GM12878 (cell line): ENCODE results near the gene MCF2L2. TPM values are rescaled to one million over a fixed set of nuclear protein-coding genes. Genes with fewer than 3 reads are reported as not detected.

Experiments used
- ATAC-seq: fragments of 200-7000 bp; cut with Tn5 transposase; 3 replicates; pipeline ENCODE4 v1.9.1; 2020; ENCODE audit warnings: mild to moderate bottlenecking, moderate library complexity
- BruUV-seq: library from RNA; stranded (reverse); fragments of 400-500 nt; replicated peaks from 2 replicates; lab custom pipeline; 2021; lab: Mats Ljungman, UMichigan
- CTCF ChIA-PET: fragments of 300-600 bp; sonication (Branson Sonifier 250); formaldehyde crosslinking; extraction: SDS; loops from one replicate; lab custom pipeline; 2021; ENCODE audit warnings: inconsistent platforms; lab: Yijun Ruan, JAX
- POLR2A ChIA-PET: fragments of 350-600 bp; formaldehyde crosslinking; extraction: SDS; loops from one replicate; lab custom pipeline; 2021; ENCODE audit warnings: inconsistent platforms; lab: Charles Lee
- RAD21 ChIA-PET: fragments of 300-600 bp; sonication (Branson Sonifier 250); formaldehyde crosslinking; loops from one replicate; lab custom pipeline; 2023; ENCODE audit warnings: antibody characterized with exemption; ENCODE audit not compliant: unreplicated experiment; lab: Charles Lee
- SMC1A ChIA-PET: fragments of 300-600 bp; sonication (Branson Sonifier 250); formaldehyde crosslinking; loops from one replicate; lab custom pipeline; 2023; ENCODE audit not compliant: unreplicated experiment, uncharacterized antibody; lab: Charles Lee
- DNase-seq: peaks from one replicate; pipeline ENCODE4 v3.0.0-alpha.2; 2011; ENCODE audit warnings: low read depth, low spot score
- FAIRE-seq: peaks from 3 replicates; lab custom pipeline; 2011; peaks lifted over from hg19 to GRCh38; lab: Jason Lieb, UNC
- H2AFZ ChIP-seq: 2 replicates; pipeline ENCODE4 v1.6.0; 2011; ENCODE audit warnings: low read depth, low read length, control low read depth; ENCODE audit not compliant: control insufficient read depth
- H3K27ac ChIP-seq: 2 replicates; pipeline ENCODE4 v1.5.1; 2011; ENCODE audit warnings: control low read depth; ENCODE audit not compliant: control insufficient read depth, insufficient read depth
- H3K27me3 ChIP-seq, 2 experiments: replicated peaks in 1 of 2; 2 replicates each; pipeline versions ENCODE4 v1.6.0 to v1.6.1; 2011; ENCODE audit warnings: low read length in 1 of 2; ENCODE audit not compliant: control insufficient read depth in 2 of 2, insufficient read depth in 2 of 2
- H3K36me3 ChIP-seq, 2 experiments: 2 replicates each; pipeline ENCODE4 v1.5.1; 2011; ENCODE audit warnings: low read length in 1 of 2; ENCODE audit not compliant: control insufficient read depth in 2 of 2, insufficient read depth in 2 of 2
- H3K4me1 ChIP-seq: 2 replicates; pipeline ENCODE4 v1.6.1; 2011; ENCODE audit warnings: mild to moderate bottlenecking, low read length, moderate library complexity, mixed read lengths; ENCODE audit not compliant: control insufficient read depth, insufficient read depth
- H3K4me2 ChIP-seq: 2 replicates; pipeline ENCODE4 v1.6.0; 2011; ENCODE audit warnings: control low read depth; ENCODE audit not compliant: control insufficient read depth, insufficient read depth
- H3K4me3 ChIP-seq: fragments of 200-600 bp; sonication (generic); 2 replicates; pipeline ENCODE4 v1.5.1; 2016
- H3K79me2 ChIP-seq: 2 replicates; pipeline ENCODE4 v1.6.0; 2011; ENCODE audit warnings: low read length; ENCODE audit not compliant: control insufficient read depth, insufficient read depth
- H3K9ac ChIP-seq: 2 replicates; pipeline ENCODE4 v1.8.0; 2011; ENCODE audit warnings: low read length, control low read depth, mixed read lengths; ENCODE audit not compliant: control insufficient read depth, insufficient read depth
- H3K9me3 ChIP-seq: replicated peaks from 3 replicates; pipeline ENCODE4 v1.5.1; 2011; ENCODE audit warnings: mild to moderate bottlenecking, low read length; ENCODE audit not compliant: control insufficient read depth, insufficient read depth
- H4K20me1 ChIP-seq: 2 replicates; pipeline ENCODE4 v1.6.0; 2011; ENCODE audit not compliant: control insufficient read depth, insufficient read depth
- CEBPB ChIP-seq, 2 experiments: fragments of 150-350 bp in 1 of 2; IDR thresholded peaks; 2 replicates each; pipeline ENCODE4 v1.6.1; 2012 to 2014; ENCODE audit warnings: low read depth in 2 of 2, low read length in 2 of 2, borderline replicate concordance in 1 of 2, inconsistent platforms in 1 of 2
- MLLT1 ChIP-seq: fragments of 450-650 bp; IDR thresholded peaks from 2 replicates; pipeline ENCODE4 v1.6.1; 2016; ENCODE audit warnings: mild to moderate bottlenecking
- NR2C1 ChIP-seq: fragments of 450-650 bp; IDR thresholded peaks from 2 replicates; pipeline ENCODE4 v1.6.1; 2017; ENCODE audit warnings: antibody characterized with exemption, mild to moderate bottlenecking, moderate library complexity
- POLR2A ChIP-seq: IDR thresholded peaks from 2 replicates; pipeline ENCODE4 v1.6.1; 2011; ENCODE audit warnings: low read depth, mild to moderate bottlenecking, low read length
- WGBS: methylation state at CpG from one replicate; pipeline ENCODE4 v1.1.6; 2016; ENCODE audit warnings: low lambda C conversion rate; ENCODE audit not compliant: insufficient replicate concordance, insufficient coverage; ENCODE audit errors: missing lambda C conversion rate; 5-methylcytosine and 5-hydroxymethylcytosine counted together
- in situ Hi-C: fragments of 300-500 bp; cut with MboI; formaldehyde crosslinking; loops from 9 replicates; pipeline ENCODE4 v1.14.3; 2018; ENCODE audit warnings: mixed read lengths
- intact Hi-C: fragments of 100-400 bp; cut with micrococcal nuclease; formaldehyde crosslinking; loops from one replicate; pipeline ENCODE4 v1.14.2; 2022; ENCODE audit not compliant: unreplicated experiment
- polyA plus RNA-seq, 11 experiments: library from polyadenylated mRNA; depleted of rRNA in 4 of 11; unstranded in 6 of 11; stranded (reverse) in 5 of 11; fragments of >200 nt; fragmentation: Nextera tagmentation in 4 of 11; fragmentation: Illumina TruSeq in 1 of 11; extraction: Ambion mirVana in 4 of 11; extraction: Trizol in 1 of 11; gene quantifications; 1 replicate in 1 of 11; 2 replicates in 10 of 11; pipeline versions ENCODE4 v1.2.1 to v1.2.3, GENCODE V29; 2011 to 2016; ENCODE audit warnings: inconsistent platforms in 2 of 11, missing spikeins in 2 of 11, low read depth in 1 of 11
- total RNA-seq, 4 experiments: library from RNA; depleted of rRNA in 3 of 4; stranded (reverse); fragments of >200 nt in 3 of 4; fragmentation: Illumina TruSeq in 1 of 4; extraction: Trizol in 1 of 4; gene quantifications; 2 replicates each; pipeline versions ENCODE4 v1.2.1 to v1.2.3, GENCODE V29; 2013 to 2021

Gene MCF2L2
- total and polyA plus RNA-seq, 10 of the 15 experiments (the other 5 are each of a cell fraction or from before 2014, with no cell fraction given): 0.37 to 2.8 (median 1.4) TPM

DNA sequence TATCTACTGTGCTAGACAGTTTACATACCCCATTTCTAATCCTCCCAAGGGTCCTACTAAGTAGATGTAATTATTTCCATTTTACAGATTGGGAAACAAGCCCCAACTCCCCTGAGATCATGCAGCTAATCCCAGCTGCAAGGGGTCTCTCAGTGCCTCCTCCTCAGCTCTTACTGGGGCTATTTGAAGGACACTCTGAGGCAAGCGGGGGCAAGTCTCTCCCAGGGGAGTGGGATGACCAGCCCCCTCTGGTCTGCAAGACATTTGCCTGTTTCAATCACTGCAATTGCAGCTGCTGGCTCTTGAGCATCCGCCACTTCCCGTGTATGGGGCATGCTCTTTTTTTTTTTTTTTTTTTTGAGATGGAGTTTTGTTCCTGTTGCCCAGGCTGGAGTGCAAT is 277.3 kb downstream of the MCF2L2 start:
- no peaks in the 10 kb centered on the region for H3K4me1 ChIP-seq
- peaks cover 1 to 22% of the 10 kb centered on the region in 2 experiments; a peak in 3 of 4 replicates for H3K36me3 ChIP-seq
- ATAC-seq (no peak), DNase-seq (no peak), FAIRE-seq (no peak)
- H3K27me3 ChIP-seq: no peaks in the 10 kb centered on the region
- no TSS peak for BruUV-seq
- no peaks in the 10 kb centered on the region; the same call in 2 of the 3 replicates for H3K9me3 ChIP-seq
- 100% methylated on average over 1 of the region's 3 CpGs for WGBS
- CTCF ChIA-PET: interaction anchor here (0.6 to 0.7 kb wide), 2 partner anchors 29 to 665 kb away, joined by 3 read pairs; no protein-coding TSS in a partner anchor
- no peak overlapping the region for H3K27ac ChIP-seq
- no peak overlapping the region for H2AFZ ChIP-seq
- in situ Hi-C loops: no loop called here
- TF ChIP-seq NR2C1 (no peak), MLLT1 (no peak)
- POLR2A ChIA-PET: interaction anchor here (0.6 to 0.7 kb wide), 4 partner anchors 52 to 435 kb away, joined by 3 to 11 read pairs (median 4); partner anchors contain the start of gene MCCC1
- H3K79me2 ChIP-seq: no peaks in the 10 kb centered on the region
- intact Hi-C loops: no loop called here
- no peak overlapping the region for H3K4me3 ChIP-seq
- SMC1A ChIA-PET: interaction anchor here (0.8 kb wide), 1 partner anchor 11 kb away, joined by 4 read pairs; no protein-coding TSS in a partner anchor
- H4K20me1 ChIP-seq: no peaks in the 10 kb centered on the region
- H3K4me2 ChIP-seq: no peak overlapping the region
- RAD21 ChIA-PET: no interaction called here
- no peak overlapping the region for H3K9ac ChIP-seq

DNA sequence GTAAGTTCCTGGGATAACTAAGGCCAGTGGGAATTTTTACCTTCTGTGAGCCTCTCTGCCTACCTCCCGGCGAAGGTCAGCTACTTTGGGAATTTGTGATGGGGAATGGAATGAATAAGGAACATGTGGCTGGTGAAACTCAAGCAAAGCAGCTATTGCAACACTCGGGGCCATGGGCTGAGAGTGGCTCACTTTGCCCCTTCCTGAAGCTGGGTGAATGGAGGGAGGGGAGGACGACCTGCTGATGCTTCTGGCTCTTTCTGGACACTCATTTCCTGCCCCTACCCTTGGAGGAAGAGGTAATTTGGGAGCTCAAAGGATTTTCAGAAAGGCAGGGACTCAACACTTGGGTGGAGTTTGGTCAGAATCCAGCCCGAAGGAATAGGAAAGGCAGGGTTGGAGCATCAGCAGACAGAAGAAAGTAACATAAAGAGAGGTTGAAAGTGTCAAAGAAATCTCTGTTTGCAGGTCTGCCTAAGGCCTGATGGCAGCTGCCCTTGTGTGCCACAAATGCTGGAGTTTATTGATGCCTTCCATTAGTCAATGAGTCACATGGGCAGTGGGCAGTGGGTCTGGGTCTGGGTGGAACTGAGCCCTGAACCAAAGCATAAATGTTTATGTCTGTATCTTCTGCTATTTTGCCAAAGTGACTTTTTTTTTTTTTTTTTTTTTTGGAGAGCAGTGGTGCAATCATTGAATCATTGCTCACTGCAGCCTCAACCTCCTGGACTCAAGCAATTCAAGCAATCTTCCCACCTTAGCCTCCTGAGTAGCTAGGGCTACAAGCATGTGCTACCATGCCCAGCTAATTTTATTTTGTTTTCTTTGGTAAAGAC is 278.3 kb downstream of the MCF2L2 start:
- Histone ChIP-seq H3K79me2 (no peaks in the 10 kb centered on the region), H2AFZ (no peak overlapping the region), H3K4me2 (no peak overlapping the region), H3K9ac (no peak overlapping the region), H4K20me1 (no peaks in the 10 kb centered on the region), H3K36me3 (peaks cover 1 to 22% of the 10 kb centered on the region in 2 experiments; a peak in 3 of 4 replicates), H3K27me3 (no peaks in the 10 kb centered on the region), H3K27ac (no peak overlapping the region), H3K4me3 (no peak overlapping the region), H3K4me1 (peaks cover under 1% of the 10 kb centered on the region; the same call in 1 of the 2 replicates), H3K9me3 (no peaks in the 10 kb centered on the region; the same call in 2 of the 3 replicates)
- SMC1A ChIA-PET: no interaction called here
- in situ Hi-C loops: no loop called here
- CTCF ChIA-PET: interaction anchor here (0.6 to 0.8 kb wide), 5 partner anchors 23 to 666 kb away, joined by 3 read pairs; no protein-coding TSS in a partner anchor
- FAIRE-seq (no peak), DNase-seq (no peak), ATAC-seq (no peak)
- RAD21 ChIA-PET: interaction anchor here (1.0 kb wide), 1 partner anchor 34 kb away, joined by 4 read pairs; no protein-coding TSS in a partner anchor
- TF ChIP-seq CEBPB (IDR thresholded peaks at IDR 0.05; ENCODE audit: borderline replicate concordance in 1 of 2, low read depth in 2 of 2, low read length in 2 of 2): no peak
- TF ChIP-seq POLR2A: 0 out of 2 replicates have a peak, but pooled peaks have one; percentile 31
- 67% methylated on average over 5 of the region's 5 CpGs for WGBS
- BruUV-seq: no TSS peak
- POLR2A ChIA-PET: interaction anchor here (0.7 kb wide), 1 partner anchor 74 kb away, joined by 11 read pairs; no protein-coding TSS in a partner anchor
- intact Hi-C loops: no loop called here
